Muscle of leg (tissue), 11 donors: ENCODE data around the gene ADAMTS12. TPM values are rescaled to one million over a fixed set of nuclear protein-coding genes. Genes with fewer than 3 reads are reported as not detected.

Experiments used
- DNase-seq: peaks from one replicate; pipeline ENCODE4 v3.0.0; 2013
- H3K27ac ChIP-seq: one replicate; pipeline ENCODE4 v1.5.1; 2013; ENCODE audit warnings: mild to moderate bottlenecking, low read length, control low read depth
- H3K27me3 ChIP-seq: one replicate; pipeline ENCODE4 v1.6.1; 2013; ENCODE audit warnings: low read length; ENCODE audit not compliant: control insufficient read depth, insufficient read depth
- H3K36me3 ChIP-seq: one replicate; pipeline ENCODE4 v1.6.1; 2013; ENCODE audit warnings: low read length; ENCODE audit not compliant: control insufficient read depth, insufficient read depth
- H3K4me1 ChIP-seq: one replicate; pipeline ENCODE4 v1.6.1; 2013; ENCODE audit warnings: low read length; ENCODE audit not compliant: control insufficient read depth, insufficient read depth
- H3K4me3 ChIP-seq: one replicate; pipeline ENCODE4 v1.5.1; 2013; ENCODE audit warnings: low read length, control low read depth
- H3K9me3 ChIP-seq: replicated peaks from 2 replicates; pipeline ENCODE4 v1.6.1; 2013; ENCODE audit warnings: low read depth, low read length; ENCODE audit not compliant: control insufficient read depth
- WGBS: methylation state at CpG from one replicate; pipeline ENCODE4 v1.1.5; 2013; ENCODE audit warnings: missing lambda C conversion rate; ENCODE audit not compliant: insufficient coverage; 5-methylcytosine and 5-hydroxymethylcytosine counted together
- polyA plus RNA-seq, 8 donors: library from polyadenylated mRNA; unstranded; fragments of 120-200 nt; gene quantifications; one replicate each; pipeline versions ENCODE4 v1.2.1 to v1.2.3, GENCODE V29; 2013; ENCODE audit warnings: inconsistent platforms in 1 of 8, low replicate concordance in 1 of 8; ENCODE audit not compliant: insufficient read length in 8 of 8, insufficient read depth in 1 of 8
- total RNA-seq: library from RNA; stranded (reverse); fragments of 120-200 nt; gene quantifications from one replicate; pipeline ENCODE4 v1.2.4, GENCODE V29; 2013

ADAMTS12 gene
- total and polyA plus RNA-seq, 9 donors = 14.8 to 35.1 (median 22.8) TPM

GRCh38 chr5:33702867-33703266 is 188.9 kb downstream of the ADAMTS12 start:
- no peaks in the 10 kb centered on the region for H3K4me1 ChIP-seq

GRCh38 chr5:33701951-33702350 is 189.8 kb downstream of the ADAMTS12 start:
- WGBS = no CpG with 5 or more reads among the region's 2 CpGs
- peaks cover 3% of the 10 kb centered on the region for H3K9me3 ChIP-seq
- H3K27ac ChIP-seq = no peak overlapping the region
- no peak for DNase-seq
- H3K4me1 ChIP-seq = no peaks in the 10 kb centered on the region
- no peak overlapping the region for H3K4me3 ChIP-seq
- no peaks in the 10 kb centered on the region for H3K36me3 ChIP-seq
- H3K27me3 ChIP-seq = no peaks in the 10 kb centered on the region

More at GRCh38 chr5:33702867-33703266, 188.9 kb downstream of the ADAMTS12 start:
- H3K27ac ChIP-seq = no peak overlapping the region
- DNase-seq = no peak
- H3K27me3 ChIP-seq = no peaks in the 10 kb centered on the region
- no peak overlapping the region for H3K4me3 ChIP-seq
- H3K36me3 ChIP-seq = no peaks in the 10 kb centered on the region
- peaks cover 3% of the 10 kb centered on the region for H3K9me3 ChIP-seq
- 100% methylated on average over 1 of the region's 3 CpGs for WGBS

GRCh38 chr5:33701251-33701650 is 190.5 kb downstream of the ADAMTS12 start:
- H3K4me1 ChIP-seq = no peaks in the 10 kb centered on the region
- no peak overlapping the region for H3K4me3 ChIP-seq
- DNase-seq = no peak
- no peaks in the 10 kb centered on the region for H3K36me3 ChIP-seq
- H3K27me3 ChIP-seq = no peaks in the 10 kb centered on the region
- WGBS = 43% methylated on average over 1 of the region's 3 CpGs
- no peak overlapping the region for H3K27ac ChIP-seq
- no peaks in the 10 kb centered on the region for H3K9me3 ChIP-seq

- Histone ChIP-seq H3K9me3 (peaks cover 2% of the 10 kb centered on the region), H3K4me1 (peaks cover 1% of the 10 kb centered on the region), H3K27ac (peak overlapping the region; percentile 6), H3K27me3 (no peaks in the 10 kb centered on the region), H3K4me3 (no peak overlapping the region), H3K36me3 (no peaks in the 10 kb centered on the region)
- WGBS = no CpG with 5 or more reads among the region's 3 CpGs
- peak; percentile 82 for DNase-seq
Observed at GRCh38 chr5:33696411-33696810, 195.4 kb downstream of the ADAMTS12 start.

- H3K36me3 ChIP-seq = no peaks in the 10 kb centered on the region
- WGBS = 100% methylated on average over 1 of the region's 2 CpGs
- DNase-seq = no peak
Observed at GRCh38 chr5:33692980-33693379, 198.8 kb downstream of the ADAMTS12 start.

GRCh38 chr5:33691856-33692255 is 199.9 kb downstream of the ADAMTS12 start:
- Histone ChIP-seq H3K4me3 (no peak overlapping the region), H3K27ac (no peak overlapping the region), H3K9me3 (peaks cover 2% of the 10 kb centered on the region), H3K27me3 (no peaks in the 10 kb centered on the region), H3K36me3 (no peaks in the 10 kb centered on the region), H3K4me1 (peaks cover 5% of the 10 kb centered on the region)
- no peak for DNase-seq

More at GRCh38 chr5:33692980-33693379, 198.8 kb downstream of the ADAMTS12 start:
- Histone ChIP-seq H3K27me3 (no peaks in the 10 kb centered on the region), H3K9me3 (peaks cover 2% of the 10 kb centered on the region), H3K4me3 (no peak overlapping the region), H3K4me1 (peaks cover 5% of the 10 kb centered on the region), H3K27ac (no peak overlapping the region)

GRCh38 chr5:33690374-33691135 is 201.2 kb downstream of the ADAMTS12 start:
- peak; percentile 86 for DNase-seq
- Histone ChIP-seq H3K36me3 (no peaks in the 10 kb centered on the region), H3K9me3 (peaks cover 2% of the 10 kb centered on the region), H3K27me3 (no peaks in the 10 kb centered on the region), H3K4me3 (no peak overlapping the region), H3K4me1 (peaks cover 5% of the 10 kb centered on the region), H3K27ac (peak overlapping the region; percentile 2)
- WGBS = 50% methylated on average over 2 of the region's 9 CpGs

GRCh38 chr5:33688526-33688925 is 203.3 kb downstream of the ADAMTS12 start:
- peak overlapping the region; percentile 38 for H3K27ac ChIP-seq
- H3K4me1 ChIP-seq = peaks cover 5% of the 10 kb centered on the region
- H3K36me3 ChIP-seq = no peaks in the 10 kb centered on the region
- WGBS = 61% methylated on average over 4 of the region's 4 CpGs
- peaks cover 2% of the 10 kb centered on the region for H3K9me3 ChIP-seq
- no peaks in the 10 kb centered on the region for H3K27me3 ChIP-seq
- DNase-seq = peak; percentile 59
- H3K4me3 ChIP-seq = no peak overlapping the region

- Histone ChIP-seq H3K27ac (peak overlapping the region; percentile 38), H3K9me3 (peaks cover 2% of the 10 kb centered on the region), H3K4me1 (peaks cover 5% of the 10 kb centered on the region), H3K4me3 (no peak overlapping the region), H3K27me3 (no peaks in the 10 kb centered on the region), H3K36me3 (no peaks in the 10 kb centered on the region)
- WGBS = 11% methylated on average over 2 of the region's 3 CpGs
- peak; percentile 95 for DNase-seq
Observed at GRCh38 chr5:33688066-33688465, 203.7 kb downstream of the ADAMTS12 start.

GRCh38 chr5:33685873-33686755 is 205.7 kb downstream of the ADAMTS12 start:
- H3K9me3 ChIP-seq = no peaks in the 10 kb centered on the region
- H3K27me3 ChIP-seq = no peaks in the 10 kb centered on the region
- H3K4me1 ChIP-seq = peaks cover 3% of the 10 kb centered on the region
- no peak overlapping the region for H3K4me3 ChIP-seq
- no peaks in the 10 kb centered on the region for H3K36me3 ChIP-seq
- DNase-seq = peak; percentile 41
- WGBS = 36% methylated on average over 4 of the region's 11 CpGs
- no peak overlapping the region for H3K27ac ChIP-seq
